ACC112 (cell line): ENCODE data around the gene VPS37B.

ENCODE experiments used
- H2AFZ ChIP-seq: fragments of 200-600 bp; sonication (generic); one replicate; pipeline ENCODE4 v1.6.0; 2017; ENCODE audit warnings: antibody characterized with exemption, low read length; ENCODE audit not compliant: unreplicated experiment
- H3K27ac ChIP-seq: fragments of 200-600 bp; sonication (generic); 2 replicates; pipeline ENCODE4 v1.5.1; 2014; ENCODE audit warnings: low read depth, mild to moderate bottlenecking, antibody characterized with exemption, low read length, moderate library complexity
- H3K27me3 ChIP-seq: fragments of 200-600 bp; sonication (generic); 2 replicates; pipeline ENCODE4 v1.6.1; 2014; ENCODE audit warnings: mild to moderate bottlenecking, antibody characterized with exemption, low read length, moderate library complexity, mixed read lengths; ENCODE audit not compliant: insufficient read depth
- H3K36me3 ChIP-seq: fragments of 200-600 bp; sonication (generic); 2 replicates; pipeline ENCODE4 v1.6.1; 2016; ENCODE audit warnings: mild to moderate bottlenecking, antibody characterized with exemption, low read length, moderate library complexity, mixed read lengths; ENCODE audit not compliant: insufficient read depth
- H3K4me1 ChIP-seq: fragments of 200-600 bp; sonication (generic); one replicate; pipeline ENCODE4 v1.6.1; 2016; ENCODE audit warnings: low read length, mixed read lengths; ENCODE audit not compliant: insufficient read depth, unreplicated experiment, control insufficient read depth
- H3K4me3 ChIP-seq: fragments of 200-600 bp; sonication (generic); 2 replicates; pipeline ENCODE4 v1.5.1; 2014; ENCODE audit warnings: mild to moderate bottlenecking, low read depth, low read length
- H3K79me2 ChIP-seq: fragments of 200-600 bp; sonication (generic); one replicate; pipeline ENCODE4 v1.6.0; 2016; ENCODE audit warnings: low read length; ENCODE audit not compliant: control insufficient read depth, unreplicated experiment, insufficient read depth

VPS37B gene

GRCh38 chr12:122834921-122835749, 60.8 kb downstream of the VPS37B start, which contains the start of gene HIP1R:
Gene HIP1R, plus strand, starts transcription at chr12:122835457. Its CDS starts 94 bp downstream, at chr12:122835551.
- Histone ChIP-seq H3K4me3 (peak within 1 kb of the TSS; percentile 78), H3K27me3 (no peaks in the 10 kb centered on the region), H2AFZ (peak within 1 kb of the TSS; percentile 74), H3K79me2 (peaks cover 28% of the 10 kb centered on the region), H3K36me3 (no peaks in the 10 kb centered on the region), H3K27ac (peak within 1 kb of the TSS; percentile 11), H3K4me1 (peaks cover 21% of the 10 kb centered on the region)

DNA sequence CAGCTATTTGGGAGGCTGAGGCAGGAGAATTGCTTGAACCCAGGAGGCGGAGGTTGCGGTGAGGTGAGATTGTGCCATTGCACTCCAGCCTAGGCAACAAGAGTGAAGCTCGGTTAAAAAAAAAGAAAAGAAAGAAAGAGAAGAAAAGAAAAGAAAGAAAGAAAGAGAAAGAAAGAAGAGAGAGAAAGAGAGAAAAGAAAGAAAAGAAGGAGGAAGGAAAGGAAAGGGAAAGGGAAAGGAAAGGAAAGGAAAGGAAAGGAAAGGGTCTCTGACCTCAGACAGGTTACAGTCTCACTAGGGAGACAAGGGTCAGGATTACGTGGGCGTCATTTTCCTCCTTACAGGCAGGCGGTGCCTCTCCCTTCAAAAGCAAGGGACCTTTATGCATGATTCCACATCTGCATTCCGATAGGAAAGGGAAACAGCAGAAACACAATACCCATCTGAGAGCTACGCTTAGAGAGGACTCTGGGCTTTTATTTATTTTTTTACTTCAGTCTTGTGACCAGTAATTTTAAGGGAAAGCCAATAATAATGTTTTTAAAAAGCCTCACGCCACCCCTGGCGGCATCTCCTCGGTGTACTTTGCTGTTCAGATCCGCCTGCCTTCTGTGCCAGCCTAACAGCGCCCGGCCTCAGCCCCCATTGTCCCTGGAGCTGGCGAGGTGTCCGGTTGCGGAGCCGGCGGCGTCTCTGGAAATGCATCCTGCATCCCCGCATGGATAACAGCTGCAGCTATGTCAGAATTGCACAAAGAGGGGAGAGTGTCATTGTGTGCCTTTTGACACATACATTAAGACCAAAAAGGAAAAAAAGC, 61.6 kb downstream of the VPS37B start:
- H2AFZ ChIP-seq = peak overlapping the region; percentile 74

DNA sequence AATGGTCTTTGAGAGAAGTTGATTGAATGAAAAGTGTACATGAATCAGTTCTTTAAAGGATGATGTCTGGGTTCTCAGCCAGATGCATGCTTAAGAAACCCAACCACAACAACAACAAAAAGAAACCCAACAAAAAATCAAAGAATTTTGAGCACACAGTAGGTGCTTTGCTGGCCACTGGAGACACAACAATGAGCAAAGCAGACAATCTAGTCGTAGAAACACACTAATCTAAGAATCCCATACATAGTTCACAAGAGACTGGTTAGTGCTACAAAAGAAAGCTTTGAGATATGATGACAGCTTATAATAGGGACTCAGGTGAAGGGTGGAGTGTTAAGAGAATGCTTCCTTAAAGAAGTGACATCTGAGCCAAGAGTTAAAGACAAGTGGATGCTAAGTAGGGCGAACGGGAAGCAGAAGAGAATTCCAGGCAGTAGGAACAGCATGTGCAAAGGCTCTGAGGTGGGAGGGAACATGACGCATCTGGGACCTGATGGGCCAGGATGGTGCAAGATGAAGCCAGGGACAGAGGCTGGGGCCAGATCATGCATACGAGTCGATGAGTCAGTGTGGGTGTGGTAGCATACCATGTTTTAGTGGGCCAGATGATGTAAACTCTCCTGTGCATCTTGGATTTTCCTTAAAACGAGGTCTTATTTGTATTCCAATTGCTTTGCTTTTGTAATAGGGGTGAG, 65.3 kb downstream of the VPS37B start:
- H3K4me3 ChIP-seq = no peak overlapping the region
- H3K27me3 ChIP-seq = no peaks in the 10 kb centered on the region
- H3K27ac ChIP-seq = peak overlapping the region; percentile 42; the same call in 1 of the 2 replicates
- H3K79me2 ChIP-seq = no peaks in the 10 kb centered on the region
- no peaks in the 10 kb centered on the region for H3K36me3 ChIP-seq
- peaks cover 7% of the 10 kb centered on the region for H3K4me1 ChIP-seq
- no peak overlapping the region for H2AFZ ChIP-seq

More for the DNA sequence above, 61.6 kb downstream of the VPS37B start:
- Histone ChIP-seq H3K36me3 (no peaks in the 10 kb centered on the region), H3K27me3 (no peaks in the 10 kb centered on the region), H3K27ac (peak overlapping the region; percentile 11), H3K4me1 (peaks cover 15% of the 10 kb centered on the region), H3K79me2 (peaks cover 22% of the 10 kb centered on the region), H3K4me3 (peak overlapping the region; percentile 78)

DNA sequence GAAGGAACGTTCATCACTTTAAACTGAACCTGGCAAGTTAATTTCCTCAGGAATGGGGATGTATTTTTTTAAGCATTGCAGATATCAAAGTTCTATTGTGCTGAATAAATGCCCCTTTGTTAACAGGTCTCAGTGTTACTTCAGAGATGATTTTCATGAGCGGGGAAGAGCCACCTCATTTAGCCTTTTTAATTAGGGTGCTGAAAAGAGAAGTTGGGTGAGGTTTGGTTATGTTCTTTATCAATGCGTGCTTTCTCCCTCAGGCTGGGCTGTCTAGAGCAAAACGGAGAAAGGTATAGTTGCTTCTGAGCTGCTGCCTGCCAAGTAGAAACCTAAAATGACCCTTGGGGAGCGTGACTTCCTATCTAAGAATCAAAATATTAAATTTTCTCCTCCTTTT, 68.7 kb downstream of the VPS37B start:
- Histone ChIP-seq H3K27me3 (no peaks in the 10 kb centered on the region), H3K4me1 (peaks cover 4% of the 10 kb centered on the region), H3K4me3 (no peak overlapping the region; the same call in 1 of the 2 replicates), H3K36me3 (no peaks in the 10 kb centered on the region), H3K79me2 (no peaks in the 10 kb centered on the region), H3K27ac (no peak overlapping the region), H2AFZ (no peak overlapping the region)

- Histone ChIP-seq H3K4me1 (peaks cover 2% of the 10 kb centered on the region), H2AFZ (peak overlapping the region; percentile 97)
Measured at GRCh38 chr12:122825773-122826724, 69.9 kb downstream of the VPS37B start.

DNA sequence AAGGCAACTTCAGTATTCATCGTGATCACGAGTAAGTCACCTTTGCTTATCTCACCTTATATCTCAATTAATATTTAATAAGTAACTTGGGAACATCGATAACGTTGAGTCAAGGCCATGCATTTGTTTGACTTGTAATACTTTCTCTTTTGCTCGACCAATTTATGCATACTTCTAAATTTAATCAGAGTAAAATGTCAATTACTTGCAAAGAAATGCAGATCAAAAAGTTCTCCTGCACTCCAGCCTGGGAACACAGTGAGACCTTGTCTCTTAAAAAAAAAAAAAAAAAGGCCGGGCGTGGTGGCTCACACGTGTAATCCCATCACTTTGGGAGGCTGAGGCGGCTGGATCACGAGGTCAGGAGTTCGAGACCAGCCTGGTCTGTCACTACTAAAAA, 72.5 kb downstream of the VPS37B start:
- Histone ChIP-seq H3K79me2 (no peaks in the 10 kb centered on the region), H3K4me3 (no peak overlapping the region), H3K36me3 (no peaks in the 10 kb centered on the region), H2AFZ (no peak overlapping the region), H3K27me3 (no peaks in the 10 kb centered on the region), H3K4me1 (no peaks in the 10 kb centered on the region), H3K27ac (no peak overlapping the region)

More at GRCh38 chr12:122825773-122826724, 69.9 kb downstream of the VPS37B start:
- Histone ChIP-seq H3K36me3 (no peaks in the 10 kb centered on the region), H3K27ac (no peak overlapping the region), H3K4me3 (peak overlapping the region; percentile 81), H3K79me2 (no peaks in the 10 kb centered on the region), H3K27me3 (no peaks in the 10 kb centered on the region)

- H3K4me3 ChIP-seq = no peak overlapping the region
- no peaks in the 10 kb centered on the region for H3K4me1 ChIP-seq
- no peak overlapping the region for H2AFZ ChIP-seq
- H3K27ac ChIP-seq = no peak overlapping the region
- no peaks in the 10 kb centered on the region for H3K36me3 ChIP-seq
- no peaks in the 10 kb centered on the region for H3K79me2 ChIP-seq
- no peaks in the 10 kb centered on the region for H3K27me3 ChIP-seq
Measured at GRCh38 chr12:122820838-122821271, 75.1 kb downstream of the VPS37B start.

GRCh38 chr12:122820138-122820537, 75.8 kb downstream of the VPS37B start:
- Histone ChIP-seq H3K4me1 (no peaks in the 10 kb centered on the region), H3K36me3 (no peaks in the 10 kb centered on the region), H3K27me3 (no peaks in the 10 kb centered on the region), H3K4me3 (no peak overlapping the region), H3K79me2 (no peaks in the 10 kb centered on the region), H3K27ac (no peak overlapping the region), H2AFZ (no peak overlapping the region)

DNA sequence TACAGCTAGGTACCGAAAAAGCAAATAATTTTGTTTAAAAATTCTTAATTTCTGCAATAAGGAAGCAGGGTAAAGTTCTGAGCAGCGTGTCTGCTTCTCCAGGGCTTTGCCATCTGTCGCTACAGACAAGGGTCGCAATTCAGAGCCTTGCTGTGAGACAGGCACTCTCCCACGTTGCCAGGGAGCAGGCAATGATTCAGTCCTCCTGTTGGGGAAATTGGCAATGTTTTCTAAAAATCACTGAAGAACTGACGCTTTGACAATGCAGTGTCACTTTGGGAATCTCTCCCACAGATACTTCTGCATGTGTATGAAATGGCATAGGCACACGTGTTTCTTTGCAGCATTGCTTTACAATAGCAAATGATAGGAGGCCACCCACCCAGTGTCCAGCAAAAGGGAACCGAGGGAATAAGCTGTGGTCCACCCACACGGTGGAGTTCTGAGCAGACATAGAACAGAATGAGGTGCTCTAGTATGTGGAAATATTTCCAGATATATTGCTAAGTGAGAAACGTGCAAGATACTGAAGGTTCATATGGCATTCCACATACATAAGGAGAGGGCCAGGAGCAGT, 76.6 kb downstream of the VPS37B start:
- Histone ChIP-seq H3K4me1 (no peaks in the 10 kb centered on the region), H3K27me3 (no peaks in the 10 kb centered on the region), H3K27ac (no peak overlapping the region), H3K4me3 (no peak overlapping the region), H2AFZ (no peak overlapping the region), H3K36me3 (no peaks in the 10 kb centered on the region), H3K79me2 (no peaks in the 10 kb centered on the region)
